SK-N-SH treated with all-trans-retinoic acid at 6 μM for 48 hours (cell line): ENCODE results near the gene TMEM132A.

Experiments
- ATAC-seq: fragments of 200-7000 bp; cut with Tn5 transposase; 3 replicates; pipeline ENCODE4 v1.9.1; 2020; ENCODE audit warnings: mild to moderate bottlenecking, moderate library complexity
- ARNTL ChIP-seq: fragments of 450-650 bp; formaldehyde crosslinking; IDR thresholded peaks from 2 replicates; pipeline ENCODE4 v1.5.0; 2020; ENCODE audit warnings: low read depth, mild to moderate bottlenecking, moderate library complexity, borderline replicate concordance
- BACH2 ChIP-seq: fragments of 250-450 bp; sonication (Bioruptor Pico); IDR thresholded peaks from 2 replicates; pipeline ENCODE4 v1.9.0; 2021; ENCODE audit warnings: mild to moderate bottlenecking, borderline replicate concordance
- CREB5 ChIP-seq: fragments of 250-450 bp; sonication (Bioruptor Pico); IDR thresholded peaks from 2 replicates; pipeline ENCODE4 v1.5.1; 2020; ENCODE audit warnings: low read depth, mild to moderate bottlenecking, moderate library complexity
- CSDC2 ChIP-seq: fragments of 250-450 bp; sonication (Bioruptor Pico); IDR thresholded peaks from 2 replicates; pipeline ENCODE4 v1.5.0; 2020; ENCODE audit warnings: mild to moderate bottlenecking, moderate library complexity
- CSRNP3 ChIP-seq: fragments of 250-450 bp; sonication (Bioruptor Pico); IDR thresholded peaks from 2 replicates; pipeline ENCODE4 v1.5.1; 2021; ENCODE audit warnings: mild to moderate bottlenecking, moderate library complexity
- ESRRG ChIP-seq: fragments of 250-450 bp; sonication (Bioruptor Pico); IDR thresholded peaks from 2 replicates; pipeline ENCODE4 v1.6.1; 2021; ENCODE audit warnings: mild to moderate bottlenecking
- GLIS3 ChIP-seq: fragments of 250-450 bp; sonication (Bioruptor Pico); IDR thresholded peaks from 2 replicates; pipeline ENCODE4 v1.5.0; 2020; ENCODE audit warnings: mild to moderate bottlenecking, moderate library complexity
- ISL1 ChIP-seq: fragments of 250-450 bp; sonication (Bioruptor Pico); IDR thresholded peaks from 2 replicates; pipeline ENCODE4 v2.1.2; 2022; ENCODE audit warnings: mild to moderate bottlenecking, moderate library complexity
- OSR1 ChIP-seq: fragments of 250-450 bp; sonication (Bioruptor Pico); IDR thresholded peaks from 2 replicates; pipeline ENCODE4 v1.8.0; 2022; ENCODE audit warnings: moderate library complexity, mild to moderate bottlenecking, inconsistent platforms
- POU6F1 ChIP-seq: fragments of 250-450 bp; sonication (Bioruptor Pico); IDR thresholded peaks from 2 replicates; pipeline ENCODE4 v1.8.0; 2021; ENCODE audit warnings: low read depth, mild to moderate bottlenecking, moderate library complexity, borderline replicate concordance
- PPARA ChIP-seq: fragments of 250-450 bp; sonication (Bioruptor Pico); IDR thresholded peaks from 2 replicates; pipeline ENCODE4 v1.5.0; 2020; ENCODE audit warnings: mild to moderate bottlenecking, borderline replicate concordance
- RARB ChIP-seq: fragments of 250-450 bp; sonication (Bioruptor Pico); IDR thresholded peaks from 2 replicates; pipeline ENCODE4 v1.8.0; 2021; ENCODE audit warnings: mild to moderate bottlenecking, moderate library complexity
- SNAI2 ChIP-seq: fragments of 250-450 bp; sonication (Bioruptor Pico); IDR thresholded peaks from 2 replicates; pipeline ENCODE4 v1.5.0; 2020; ENCODE audit warnings: mild to moderate bottlenecking, moderate library complexity
- TCF4 ChIP-seq: fragments of 250-450 bp; sonication (Bioruptor Pico); IDR thresholded peaks from 2 replicates; pipeline ENCODE4 v1.8.0; 2021; ENCODE audit warnings: mild to moderate bottlenecking, moderate library complexity, borderline replicate concordance
- TOX ChIP-seq: fragments of 250-450 bp; sonication (Bioruptor Pico); IDR thresholded peaks from 2 replicates; pipeline ENCODE4 v1.8.0; 2021; ENCODE audit warnings: mild to moderate bottlenecking, moderate library complexity, borderline replicate concordance
- TSHZ2 ChIP-seq: fragments of 250-450 bp; sonication (Bioruptor Pico); IDR thresholded peaks from 2 replicates; pipeline ENCODE4 v1.5.0; 2020; ENCODE audit warnings: mild to moderate bottlenecking, moderate library complexity
- ZC3H10 ChIP-seq: fragments of 250-450 bp; sonication (Bioruptor Pico); IDR thresholded peaks from 2 replicates; pipeline ENCODE4 v1.5.1; 2021; ENCODE audit warnings: mild to moderate bottlenecking, moderate library complexity
- ZFP3 ChIP-seq: fragments of 250-450 bp; sonication (Bioruptor Pico); IDR thresholded peaks from 2 replicates; pipeline ENCODE4 v1.5.0; 2020; ENCODE audit warnings: mild to moderate bottlenecking, moderate library complexity
- ZFP30 ChIP-seq: fragments of 450-650 bp; formaldehyde crosslinking; IDR thresholded peaks from 2 replicates; pipeline ENCODE4 v1.5.0; 2022; ENCODE audit warnings: mild to moderate bottlenecking, moderate library complexity
- ZNF565 ChIP-seq: fragments of 450-650 bp; formaldehyde crosslinking; conservative IDR thresholded peaks from 2 replicates; pipeline ENCODE4 v1.5.0; 2020; ENCODE audit warnings: low read depth, mild to moderate bottlenecking, moderate library complexity
- ZNF70 ChIP-seq: fragments of 450-650 bp; formaldehyde crosslinking; IDR thresholded peaks from 2 replicates; pipeline ENCODE4 v1.5.0; 2020; ENCODE audit warnings: mild to moderate bottlenecking, moderate library complexity
- ZNF8 ChIP-seq: fragments of 450-650 bp; formaldehyde crosslinking; IDR thresholded peaks from 2 replicates; pipeline ENCODE4 v1.5.0; 2020; ENCODE audit warnings: mild to moderate bottlenecking, moderate library complexity

TMEM132A gene

GRCh38 chr11:60942219-60942618, 18.0 kb downstream of the TMEM132A start:
- TF ChIP-seq TCF4 (no peak), ZC3H10 (CRISPR knock-in tag) (no peak), ARNTL (no peak), GLIS3 (no peak), PPARA (CRISPR knock-in tag) (no peak), ISL1 (CRISPR knock-in tag) (no peak), ZNF565 (CRISPR knock-in tag) (no peak), BACH2 (CRISPR knock-in tag) (no peak), CREB5 (CRISPR knock-in tag) (no peak), OSR1 (CRISPR knock-in tag) (no peak), RARB (CRISPR knock-in tag) (no peak), ESRRG (no peak), ZFP3 (CRISPR knock-in tag) (no peak), ZNF8 (CRISPR knock-in tag) (no peak), TOX (CRISPR knock-in tag) (no peak), POU6F1 (CRISPR knock-in tag) (no peak), CSDC2 (CRISPR knock-in tag) (no peak), SNAI2 (no peak)
- ATAC-seq, result no peak

- ATAC-seq, result no peak
- TF ChIP-seq ZFP3 (CRISPR knock-in tag) (no peak), GLIS3 (no peak), CSDC2 (CRISPR knock-in tag) (no peak), ZFP30 (CRISPR knock-in tag) (no peak), ZNF565 (CRISPR knock-in tag) (no peak)
Measured at GRCh38 chr11:60942970-60943565, 18.8 kb downstream of the TMEM132A start.

GRCh38 chr11:60944490-60945294, 20.4 kb downstream of the TMEM132A start:
- TF ChIP-seq ARNTL (no peak), TSHZ2 (no peak), TCF4 (no peak), CREB5 (CRISPR knock-in tag) (no peak), CSRNP3 (CRISPR knock-in tag) (no peak), SNAI2 (no peak), ZNF565 (CRISPR knock-in tag) (no peak), RARB (CRISPR knock-in tag) (no peak), ZFP30 (CRISPR knock-in tag) (no peak), CSDC2 (CRISPR knock-in tag) (no peak), ZC3H10 (CRISPR knock-in tag) (no peak), OSR1 (CRISPR knock-in tag) (no peak), TOX (CRISPR knock-in tag) (no peak), ZNF70 (CRISPR knock-in tag) (no peak)
- no peak for ATAC-seq
